Neural cell (in vitro differentiated cells): Measurements from ENCODE around the gene SCRG1.

Experiments used
- EP300 ChIP-seq: fragments of 450-650 bp; conservative IDR thresholded peaks from 2 replicates; pipeline ENCODE4 v1.6.1; 2014; ENCODE audit warnings: antibody characterized with exemption, mild to moderate bottlenecking, moderate library complexity; ENCODE audit not compliant: poor library complexity, severe bottlenecking
- POLR2AphosphoS5 ChIP-seq: IDR thresholded peaks from 2 replicates; pipeline ENCODE4 v1.6.1; 2012
- RAD21 ChIP-seq: fragments of 450-650 bp; conservative IDR thresholded peaks from 2 replicates; pipeline ENCODE4 v1.6.1; 2014; ENCODE audit warnings: antibody characterized with exemption, mild to moderate bottlenecking, moderate library complexity
- SMC3 ChIP-seq: fragments of 450-650 bp; conservative IDR thresholded peaks from 2 replicates; pipeline ENCODE4 v1.6.1; 2014; ENCODE audit warnings: antibody characterized with exemption, mild to moderate bottlenecking, moderate library complexity; ENCODE audit not compliant: poor library complexity
- TAF1 ChIP-seq: IDR thresholded peaks from 2 replicates; pipeline ENCODE4 v1.6.1; 2012; ENCODE audit warnings: low read depth
- TF ChIP-seq, protein P1 (sequence below): fragments of 450-650 bp; IDR thresholded peaks from 2 replicates; pipeline ENCODE4 v1.5.1; 2014; ENCODE audit warnings: antibody characterized with exemption, mild to moderate bottlenecking, moderate library complexity; ENCODE audit not compliant: poor library complexity, severe bottlenecking
- TF ChIP-seq, protein P2 (sequence below): IDR thresholded peaks from 2 replicates; pipeline ENCODE4 v1.6.1; 2012; ENCODE audit warnings: borderline replicate concordance

DNA sequence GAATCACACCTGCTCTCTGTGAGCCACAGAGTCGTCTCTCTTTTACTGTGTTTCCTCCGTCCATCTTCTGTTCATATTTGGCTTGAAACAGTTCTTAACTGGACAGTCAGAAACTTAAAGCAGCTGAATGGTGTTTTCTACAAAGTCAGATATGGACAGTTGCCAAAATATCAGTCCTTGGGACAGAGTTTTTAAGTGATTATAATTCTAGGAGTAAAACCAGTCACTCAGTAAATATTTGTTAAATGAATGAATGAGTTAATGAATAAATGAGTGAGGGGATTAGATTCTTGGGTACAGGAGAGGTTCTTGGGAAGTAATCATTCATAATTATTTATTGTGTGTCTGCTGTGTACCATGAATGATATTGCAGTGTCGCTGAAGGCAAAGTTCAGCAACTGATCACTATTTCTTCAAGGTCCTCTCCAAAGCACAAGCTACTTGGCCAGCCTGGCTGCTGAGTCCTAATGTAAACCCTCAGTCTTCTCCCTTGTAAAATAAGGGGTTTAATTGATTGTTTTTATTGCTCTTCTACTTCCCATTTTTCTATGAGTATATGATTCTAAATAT is 5.5 kb upstream of the SCRG1 start:
- TF ChIP-seq, protein P1, sequence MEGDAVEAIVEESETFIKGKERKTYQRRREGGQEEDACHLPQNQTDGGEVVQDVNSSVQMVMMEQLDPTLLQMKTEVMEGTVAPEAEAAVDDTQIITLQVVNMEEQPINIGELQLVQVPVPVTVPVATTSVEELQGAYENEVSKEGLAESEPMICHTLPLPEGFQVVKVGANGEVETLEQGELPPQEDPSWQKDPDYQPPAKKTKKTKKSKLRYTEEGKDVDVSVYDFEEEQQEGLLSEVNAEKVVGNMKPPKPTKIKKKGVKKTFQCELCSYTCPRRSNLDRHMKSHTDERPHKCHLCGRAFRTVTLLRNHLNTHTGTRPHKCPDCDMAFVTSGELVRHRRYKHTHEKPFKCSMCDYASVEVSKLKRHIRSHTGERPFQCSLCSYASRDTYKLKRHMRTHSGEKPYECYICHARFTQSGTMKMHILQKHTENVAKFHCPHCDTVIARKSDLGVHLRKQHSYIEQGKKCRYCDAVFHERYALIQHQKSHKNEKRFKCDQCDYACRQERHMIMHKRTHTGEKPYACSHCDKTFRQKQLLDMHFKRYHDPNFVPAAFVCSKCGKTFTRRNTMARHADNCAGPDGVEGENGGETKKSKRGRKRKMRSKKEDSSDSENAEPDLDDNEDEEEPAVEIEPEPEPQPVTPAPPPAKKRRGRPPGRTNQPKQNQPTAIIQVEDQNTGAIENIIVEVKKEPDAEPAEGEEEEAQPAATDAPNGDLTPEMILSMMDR = no peak
- TF ChIP-seq POLR2AphosphoS5 (no peak), EP300 (no peak), SMC3 (no peak), TAF1 (no peak), RAD21 (no peak)
- TF ChIP-seq, protein P2, sequence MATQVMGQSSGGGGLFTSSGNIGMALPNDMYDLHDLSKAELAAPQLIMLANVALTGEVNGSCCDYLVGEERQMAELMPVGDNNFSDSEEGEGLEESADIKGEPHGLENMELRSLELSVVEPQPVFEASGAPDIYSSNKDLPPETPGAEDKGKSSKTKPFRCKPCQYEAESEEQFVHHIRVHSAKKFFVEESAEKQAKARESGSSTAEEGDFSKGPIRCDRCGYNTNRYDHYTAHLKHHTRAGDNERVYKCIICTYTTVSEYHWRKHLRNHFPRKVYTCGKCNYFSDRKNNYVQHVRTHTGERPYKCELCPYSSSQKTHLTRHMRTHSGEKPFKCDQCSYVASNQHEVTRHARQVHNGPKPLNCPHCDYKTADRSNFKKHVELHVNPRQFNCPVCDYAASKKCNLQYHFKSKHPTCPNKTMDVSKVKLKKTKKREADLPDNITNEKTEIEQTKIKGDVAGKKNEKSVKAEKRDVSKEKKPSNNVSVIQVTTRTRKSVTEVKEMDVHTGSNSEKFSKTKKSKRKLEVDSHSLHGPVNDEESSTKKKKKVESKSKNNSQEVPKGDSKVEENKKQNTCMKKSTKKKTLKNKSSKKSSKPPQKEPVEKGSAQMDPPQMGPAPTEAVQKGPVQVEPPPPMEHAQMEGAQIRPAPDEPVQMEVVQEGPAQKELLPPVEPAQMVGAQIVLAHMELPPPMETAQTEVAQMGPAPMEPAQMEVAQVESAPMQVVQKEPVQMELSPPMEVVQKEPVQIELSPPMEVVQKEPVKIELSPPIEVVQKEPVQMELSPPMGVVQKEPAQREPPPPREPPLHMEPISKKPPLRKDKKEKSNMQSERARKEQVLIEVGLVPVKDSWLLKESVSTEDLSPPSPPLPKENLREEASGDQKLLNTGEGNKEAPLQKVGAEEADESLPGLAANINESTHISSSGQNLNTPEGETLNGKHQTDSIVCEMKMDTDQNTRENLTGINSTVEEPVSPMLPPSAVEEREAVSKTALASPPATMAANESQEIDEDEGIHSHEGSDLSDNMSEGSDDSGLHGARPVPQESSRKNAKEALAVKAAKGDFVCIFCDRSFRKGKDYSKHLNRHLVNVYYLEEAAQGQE = no peak
